GM19452 (cell line): ENCODE measurements around the gene AVPI1.
"Not testable (repeated sequence)": the region's sequence is repeated elsewhere in the genome, so short reads cannot be mapped to it uniquely, and the experiment has no call there.

Source experiments
- ATAC-seq: cut with Tn5 transposase; IDR thresholded peaks from one replicate; pipeline ENCODE4 v1.9.1; 2021; ENCODE audit not compliant: unreplicated experiment

AVPI1 gene

DNA sequence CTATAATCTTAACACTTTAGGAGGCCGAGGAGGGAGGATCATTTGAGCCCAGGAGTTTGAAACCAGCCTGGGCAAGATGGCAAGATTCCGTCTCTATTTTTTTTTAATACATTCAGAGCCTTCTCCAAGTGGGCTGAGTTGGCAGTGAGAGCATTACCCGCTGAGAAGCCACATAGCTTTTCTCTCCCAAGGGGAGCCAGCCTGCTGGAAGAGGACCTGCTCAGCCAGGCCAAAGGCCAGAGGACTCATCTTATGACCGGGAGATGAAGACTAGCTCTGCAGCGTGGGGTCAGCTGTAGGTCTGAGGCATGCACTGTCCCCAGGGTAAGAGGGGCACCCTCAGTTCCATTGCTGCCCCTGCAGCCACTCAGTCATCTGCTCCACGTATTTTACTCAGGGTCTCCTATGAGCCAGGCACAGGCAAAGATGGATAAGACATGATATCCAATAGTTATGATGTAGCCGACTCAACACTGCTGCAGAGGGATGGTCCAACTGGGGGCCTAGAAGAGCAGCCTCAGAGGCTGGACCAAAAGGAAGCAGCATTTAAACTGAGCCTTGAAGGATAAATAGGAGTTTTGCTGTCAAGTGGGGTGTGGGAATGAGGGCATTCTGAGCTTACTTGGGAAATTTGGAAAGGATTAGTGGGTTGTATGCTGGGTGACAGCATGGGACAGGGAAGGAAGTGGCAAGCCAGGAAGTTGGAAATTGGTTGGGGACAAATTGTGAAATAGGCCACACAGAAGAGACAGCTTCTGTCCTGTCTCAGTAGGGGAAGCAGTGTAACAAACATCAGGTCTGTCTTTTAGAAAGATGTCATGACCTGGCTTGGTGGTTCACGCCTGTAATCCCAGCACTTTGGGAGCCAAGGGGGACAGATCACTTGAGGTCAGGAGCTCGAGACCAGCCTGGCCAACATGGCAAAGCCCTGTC lies 24.9 kb upstream of the AVPI1 start:
- no peak for ATAC-seq

DNA sequence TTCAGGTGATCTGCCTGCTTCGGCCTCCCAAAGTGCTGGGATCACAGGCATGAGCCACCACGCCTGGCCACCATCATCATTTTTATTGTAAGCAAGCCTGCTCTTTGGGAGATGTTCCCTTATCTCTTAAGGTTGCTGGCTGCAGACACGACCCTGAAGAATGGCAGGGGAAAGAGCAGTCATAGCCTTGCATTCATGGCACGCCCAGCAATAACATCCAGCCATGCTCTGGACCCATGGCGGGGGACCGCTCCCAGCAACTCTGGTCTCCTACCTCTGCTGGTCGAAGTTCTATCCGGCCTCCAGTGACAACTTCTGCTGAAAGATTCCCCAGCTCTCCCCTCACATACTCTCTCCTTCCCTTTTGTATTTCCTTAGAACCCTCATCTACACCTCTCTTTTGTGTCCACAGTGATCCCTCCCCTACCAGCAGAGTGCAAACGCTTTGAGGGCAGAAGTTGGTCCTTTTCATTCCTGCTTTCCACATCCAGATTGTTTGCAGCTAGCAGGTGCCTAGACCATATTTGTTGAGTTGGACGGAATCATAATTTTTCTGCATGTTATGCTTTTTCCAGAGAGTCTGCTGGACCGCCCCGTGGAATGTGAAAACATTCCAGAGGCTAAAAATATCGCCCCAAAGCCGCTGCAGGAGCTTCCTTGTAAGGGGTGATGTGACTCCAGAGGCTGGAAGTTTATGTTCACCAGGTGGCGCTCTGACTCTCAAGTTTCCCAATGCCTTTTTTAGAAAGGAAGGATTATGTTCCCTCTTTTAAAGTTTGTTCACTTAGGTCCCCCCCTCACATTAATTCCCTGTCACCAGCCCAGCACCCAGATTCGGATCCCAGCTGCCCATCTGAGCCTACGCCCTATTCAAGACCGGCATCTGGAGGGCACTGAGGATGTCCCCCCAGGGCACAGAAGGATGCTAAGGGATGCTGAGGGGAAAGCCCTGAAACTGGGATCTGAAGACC lies 22.2 kb upstream of the AVPI1 start:
- ATAC-seq: no peak

DNA sequence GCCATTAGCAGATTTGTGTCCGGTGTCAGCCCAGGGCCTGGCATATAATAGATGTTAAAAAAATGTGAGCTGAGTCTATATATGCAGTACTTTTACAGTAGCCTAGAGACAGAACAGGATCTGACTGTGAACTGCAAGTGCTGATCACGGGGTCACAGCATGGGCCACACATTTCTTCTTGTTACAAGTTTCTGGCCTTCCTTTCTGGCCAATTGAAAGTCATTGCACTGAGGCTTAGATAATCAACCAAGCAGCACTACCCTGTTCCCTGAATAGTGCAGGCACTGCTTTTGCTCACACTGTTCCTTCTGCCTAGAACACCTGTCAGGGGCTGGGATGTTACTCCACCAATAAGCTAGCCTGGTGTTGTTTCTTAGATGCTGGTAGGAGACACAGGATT lies 21.1 kb upstream of the AVPI1 start:
- no peak for ATAC-seq

DNA sequence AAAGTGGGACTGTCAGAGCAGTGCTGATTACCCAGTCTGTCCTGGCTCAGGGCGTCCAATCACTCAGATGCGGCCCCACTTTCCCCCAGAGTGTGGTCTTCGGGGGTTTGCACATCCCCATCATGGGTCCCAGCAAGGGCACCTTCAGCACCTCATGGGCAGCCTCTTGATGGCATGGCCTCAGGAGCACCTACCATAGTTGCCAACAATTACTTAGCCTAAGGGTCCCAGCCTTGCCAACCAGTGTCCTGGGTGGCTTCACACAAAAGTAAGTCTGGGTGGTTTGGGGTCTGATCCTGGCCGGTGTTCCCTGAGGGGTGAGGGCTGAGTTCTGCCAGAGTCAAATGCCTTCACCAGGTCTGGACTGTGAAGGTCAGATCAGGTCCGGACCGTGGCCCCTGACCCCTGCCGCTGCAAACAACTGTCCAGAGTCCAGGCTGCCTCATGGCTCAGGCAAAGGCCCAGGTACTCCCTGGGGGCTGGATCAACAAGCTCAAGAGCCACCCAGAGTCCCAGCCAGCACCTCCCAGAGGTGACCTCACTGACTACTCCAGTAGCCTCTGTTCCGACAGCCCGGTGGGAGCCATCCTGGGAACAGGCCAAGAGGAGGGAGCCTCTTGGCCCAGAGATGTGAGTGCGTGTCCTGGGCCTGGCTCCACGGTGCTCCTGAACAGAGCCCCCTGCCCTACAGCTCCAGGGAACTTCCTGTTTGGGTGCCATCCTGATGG lies 20.3 kb upstream of the AVPI1 start:
- ATAC-seq: no peak

DNA sequence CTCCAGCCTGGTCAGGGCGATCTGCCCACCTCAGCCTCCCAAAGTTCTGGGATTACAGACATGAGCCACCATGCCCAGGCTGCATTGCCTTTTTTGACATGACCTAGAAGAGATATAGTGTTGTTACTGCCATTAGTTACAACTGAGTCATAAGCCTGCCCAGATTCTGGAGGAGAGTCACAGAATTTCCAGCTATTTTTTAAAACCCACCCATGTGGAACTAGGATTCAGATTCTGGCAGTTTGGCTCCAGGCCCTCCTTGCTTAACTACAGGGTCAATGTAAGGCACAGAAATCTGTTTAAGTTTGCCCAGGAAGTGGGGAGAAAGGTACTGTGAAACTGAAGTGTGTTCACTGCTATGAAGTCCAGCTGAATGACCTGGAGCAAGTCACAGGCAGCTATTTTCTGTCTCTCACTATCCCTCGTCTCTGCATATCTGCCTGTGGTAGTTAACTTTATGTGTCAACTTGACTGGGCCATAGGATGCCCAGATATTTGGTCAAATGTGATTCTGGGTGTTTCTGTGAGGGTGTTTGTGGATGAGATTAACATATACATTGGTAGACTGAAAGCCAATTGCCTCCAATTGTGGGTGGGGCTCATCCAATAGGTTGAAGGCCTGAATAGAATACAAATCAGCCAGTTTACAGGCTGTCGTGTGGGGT lies 18.1 kb upstream of the AVPI1 start:
- ATAC-seq: no peak

DNA sequence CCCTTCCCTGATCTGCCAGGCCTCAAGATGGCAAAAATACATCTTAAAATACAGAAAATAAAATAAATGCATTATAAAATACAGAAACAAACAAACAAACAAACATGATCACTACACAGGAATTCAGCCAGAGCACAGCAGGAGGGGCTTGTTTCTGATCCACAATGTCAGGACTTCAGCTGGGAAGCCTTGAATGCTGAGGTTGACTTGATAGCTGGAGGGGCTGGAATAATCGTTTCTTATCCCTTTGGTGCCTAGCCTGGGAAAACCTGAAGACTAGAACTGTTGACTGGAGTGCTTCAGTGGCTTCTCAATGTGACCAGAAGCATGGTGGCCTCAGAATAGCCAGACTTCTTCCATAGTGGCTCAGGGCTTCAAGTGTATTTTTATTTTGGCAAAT lies 17.3 kb upstream of the AVPI1 start:
- no peak for ATAC-seq

DNA sequence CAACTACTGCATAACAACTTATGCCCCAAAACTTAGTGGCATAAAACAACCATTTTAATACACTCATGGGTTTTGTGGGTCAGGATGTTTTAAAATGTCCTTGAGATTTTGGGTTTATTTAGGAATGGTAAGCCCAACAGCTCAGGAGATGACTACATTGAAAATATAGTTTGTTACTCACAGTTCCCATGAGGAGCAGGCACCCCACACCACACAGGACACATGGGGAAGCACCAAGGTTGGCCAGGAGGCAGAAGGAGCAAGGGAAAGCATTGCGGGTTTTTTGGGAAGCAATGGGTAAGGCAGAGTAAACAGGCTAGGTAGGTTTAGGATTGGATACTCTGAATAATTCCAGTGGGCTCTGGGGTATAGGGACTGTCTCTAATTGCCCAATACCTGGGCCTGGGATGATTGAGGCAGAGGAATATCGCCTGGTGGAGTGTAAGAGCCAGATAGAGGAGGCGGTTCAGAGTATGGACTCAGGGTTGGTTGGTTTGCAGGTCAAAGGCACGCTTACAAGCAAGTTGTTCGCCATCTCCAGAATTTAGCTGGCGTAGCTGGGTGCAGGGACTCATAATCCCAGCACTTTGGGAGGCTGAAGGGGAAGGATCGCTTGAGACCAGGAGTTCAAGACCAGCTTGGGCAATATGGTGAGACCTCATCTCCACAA lies 16.5 kb upstream of the AVPI1 start:
- no peak for ATAC-seq

DNA sequence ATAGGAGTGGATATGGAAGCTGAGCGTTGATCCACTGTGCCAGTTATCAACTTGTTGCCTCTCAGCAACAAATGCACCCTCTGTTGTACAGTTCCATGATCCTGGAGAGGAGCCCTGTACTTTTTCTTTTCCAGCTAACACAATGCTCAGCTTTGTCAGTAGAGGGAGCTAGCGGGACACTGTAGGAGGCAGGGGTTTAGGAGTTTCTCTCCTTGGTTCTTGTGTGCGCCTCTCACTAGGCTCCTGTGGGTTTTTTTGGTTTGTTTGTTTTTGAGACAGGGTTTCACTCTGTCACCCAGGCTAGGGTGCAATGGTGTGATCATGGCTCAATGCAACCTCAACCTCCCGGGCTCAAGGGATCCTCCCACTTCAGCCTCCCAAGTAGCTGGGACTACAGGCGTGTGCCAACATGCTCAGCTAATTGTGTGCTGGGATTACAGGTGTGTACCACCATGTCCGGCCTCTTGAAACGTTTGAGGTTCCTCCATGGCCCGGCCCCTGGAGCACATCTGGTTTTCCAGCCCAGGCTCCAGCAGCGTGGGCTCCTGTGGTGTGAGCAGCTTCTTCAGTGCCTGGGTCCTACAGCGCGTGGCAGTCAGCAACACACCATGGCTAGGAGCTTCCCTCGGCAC lies 14.5 kb upstream of the AVPI1 start:
- no peak for ATAC-seq

DNA sequence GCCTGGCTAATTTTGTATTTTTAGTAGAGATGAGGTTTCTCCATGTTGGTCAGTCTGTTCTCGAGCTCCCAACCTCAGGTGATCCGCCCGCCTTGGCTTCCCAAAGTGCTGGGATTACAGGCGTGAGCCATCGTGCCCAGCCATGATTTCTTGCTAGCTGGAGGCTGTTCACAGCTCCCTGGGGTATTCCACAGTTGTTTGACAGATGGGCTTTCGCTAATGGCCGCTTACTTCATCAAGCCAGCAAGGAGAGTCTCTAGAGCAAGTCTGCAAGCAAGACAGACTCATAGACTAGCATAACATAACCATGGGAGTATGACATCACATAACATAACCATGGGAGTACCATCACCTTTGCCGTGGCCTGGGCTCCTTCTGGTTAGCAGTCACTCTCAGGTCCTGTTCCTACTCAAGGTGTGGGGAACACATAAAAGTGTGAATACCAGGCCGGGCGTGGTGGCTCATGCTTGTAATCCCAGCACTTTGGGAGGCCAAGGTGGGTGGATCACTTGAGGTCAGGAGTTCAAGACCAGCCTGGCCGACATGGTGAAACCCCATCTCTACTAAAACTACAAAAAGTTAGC lies 11.1 kb upstream of the AVPI1 start:
- not testable (repeated sequence) for ATAC-seq

DNA sequence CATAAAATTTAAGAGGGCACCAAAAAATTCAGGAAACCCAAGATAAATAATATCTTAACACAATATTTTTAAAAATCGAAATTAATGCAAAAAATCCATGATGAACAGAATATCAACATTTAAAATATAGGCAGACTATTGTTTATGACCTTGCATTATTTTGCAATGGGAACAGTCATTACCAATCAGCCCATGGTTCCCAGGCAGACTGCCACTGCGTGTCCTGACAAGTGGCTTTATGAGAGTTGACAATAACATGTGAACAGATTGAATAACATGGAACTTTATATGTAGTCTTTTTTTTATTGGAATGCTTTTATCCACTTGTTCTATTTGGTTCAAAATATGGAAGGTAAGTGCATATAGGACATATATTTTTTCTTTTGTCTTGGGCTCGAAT lies 3.1 kb upstream of the AVPI1 start:
- ATAC-seq: no peak

DNA sequence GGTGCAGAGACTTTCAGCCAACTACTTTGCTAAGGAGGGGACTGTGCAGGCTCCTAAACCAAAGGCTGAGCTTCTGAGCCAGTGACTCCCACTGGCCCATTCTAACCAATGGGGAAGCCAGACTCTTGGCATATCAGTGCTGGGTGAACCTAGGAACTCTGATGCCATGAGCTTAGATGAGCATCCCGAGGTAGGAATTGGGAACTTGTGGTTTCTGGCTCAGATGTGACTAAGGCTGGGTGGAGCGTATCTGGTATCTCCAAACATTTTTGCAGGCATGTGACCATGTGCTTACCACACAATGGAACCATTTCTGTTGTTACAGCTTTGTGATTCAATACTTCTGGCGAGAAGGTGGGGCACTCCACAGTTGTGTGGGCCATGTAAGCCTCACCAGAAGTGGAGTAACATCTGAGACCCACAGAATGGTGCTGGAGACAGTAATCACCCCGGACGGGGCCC lies 2.5 kb upstream of the AVPI1 start:
- ATAC-seq: no peak

DNA sequence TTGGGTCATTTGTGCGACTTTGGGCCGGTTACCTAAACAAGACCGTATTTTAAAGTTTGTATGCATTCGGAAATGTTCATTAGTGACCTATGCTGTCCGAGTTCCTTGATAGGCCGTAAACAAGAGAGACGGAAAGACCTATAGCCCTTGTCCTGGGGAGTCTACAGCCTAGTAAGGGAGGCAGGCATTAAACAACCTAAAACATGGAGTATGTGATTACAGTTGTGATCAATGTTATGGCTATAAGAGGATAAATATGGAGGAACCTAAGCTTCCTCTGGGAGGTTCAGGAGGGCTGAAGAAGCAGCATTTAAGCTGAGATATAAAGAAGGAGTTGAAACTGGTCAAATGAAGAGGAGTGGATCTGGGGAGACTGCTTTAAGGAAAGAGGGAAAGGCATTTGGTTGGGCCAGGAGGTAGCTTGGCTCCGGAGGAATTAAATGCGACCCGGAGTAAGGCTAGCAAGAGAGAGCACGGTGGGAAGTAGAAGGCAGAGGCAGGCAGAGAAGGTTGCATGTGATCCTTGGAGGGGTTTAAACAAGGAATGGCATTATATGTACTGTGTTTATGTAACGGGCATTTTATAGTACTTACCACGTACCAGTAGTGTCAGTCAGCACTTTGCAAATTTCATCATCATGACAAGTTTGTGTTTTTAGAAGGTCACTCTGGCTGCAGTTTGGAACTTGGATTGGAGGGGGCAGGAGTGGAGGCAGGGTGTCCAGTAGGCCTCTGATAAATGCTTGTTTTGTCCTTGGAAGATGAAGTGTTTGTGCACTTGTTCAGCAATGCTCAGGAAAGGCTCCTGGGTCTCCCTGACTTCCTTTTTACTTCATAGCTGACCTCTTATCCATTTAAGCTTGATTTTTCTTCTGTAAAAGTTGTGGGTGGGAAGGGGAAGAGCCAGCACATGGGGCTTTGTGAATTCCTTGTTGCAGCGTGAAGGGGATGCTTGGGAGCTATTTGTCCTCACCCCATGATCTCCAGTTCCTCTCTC lies 1.0 kb upstream of the AVPI1 start:
- ATAC-seq: no peak

DNA sequence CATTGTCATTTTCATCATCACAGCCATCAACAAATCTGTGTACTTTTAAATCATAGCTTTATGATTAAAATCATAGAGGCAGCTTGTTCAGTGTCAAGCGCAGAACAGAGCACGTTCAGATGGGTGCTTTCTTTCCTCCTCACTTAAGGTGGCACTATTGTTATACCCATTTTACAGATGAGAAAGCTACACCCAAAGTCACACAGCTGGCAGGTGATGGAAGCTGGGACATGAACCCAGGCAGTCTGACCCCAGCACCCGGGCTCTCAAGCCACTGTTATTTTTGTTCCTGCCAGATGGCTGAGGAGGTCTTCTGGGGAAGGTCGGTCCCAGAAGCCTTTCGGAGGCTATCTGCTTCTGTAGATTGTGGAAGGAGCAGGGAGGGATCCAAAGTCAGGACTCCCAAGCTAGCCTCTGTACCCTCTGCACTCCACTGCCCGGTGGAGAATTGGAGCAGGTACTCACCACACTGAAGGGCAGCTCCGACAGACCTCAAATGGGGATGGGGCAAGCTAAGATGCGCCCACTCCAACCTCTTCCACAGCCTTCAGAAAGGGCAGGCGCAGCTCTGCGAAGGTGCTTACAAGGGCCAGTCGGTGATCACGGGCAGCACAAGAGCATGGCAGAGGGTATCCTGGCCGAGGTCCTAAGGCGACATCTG lies 610 bp downstream of the AVPI1 start:
- ATAC-seq: no peak

DNA sequence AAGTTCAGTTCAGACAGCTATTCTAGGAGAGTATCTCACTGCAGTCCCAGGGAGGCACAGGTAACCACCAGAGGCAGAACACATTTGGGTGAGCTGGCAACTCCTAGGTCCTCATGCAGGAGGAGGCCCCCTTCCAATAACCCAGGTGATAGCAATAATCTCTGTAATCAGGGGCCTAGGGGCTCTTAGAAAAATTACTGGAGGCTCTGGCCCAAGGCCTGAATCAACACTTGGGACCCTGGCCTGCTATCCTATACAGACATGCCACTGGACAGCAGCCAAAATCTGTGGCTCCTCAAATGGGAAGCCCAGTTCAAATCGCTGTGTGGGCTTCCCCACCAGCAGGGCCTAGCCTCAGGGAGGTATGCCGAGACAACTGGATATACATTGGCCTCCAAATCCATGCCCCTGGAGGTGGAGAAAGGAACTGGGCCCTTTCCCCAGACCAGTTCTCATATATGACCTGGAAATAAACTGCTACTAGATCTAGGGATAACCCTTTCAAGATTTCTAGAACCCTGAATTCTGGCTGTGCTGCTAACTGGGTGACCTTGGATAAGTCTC lies 1.6 kb downstream of the AVPI1 start:
- no peak for ATAC-seq

DNA sequence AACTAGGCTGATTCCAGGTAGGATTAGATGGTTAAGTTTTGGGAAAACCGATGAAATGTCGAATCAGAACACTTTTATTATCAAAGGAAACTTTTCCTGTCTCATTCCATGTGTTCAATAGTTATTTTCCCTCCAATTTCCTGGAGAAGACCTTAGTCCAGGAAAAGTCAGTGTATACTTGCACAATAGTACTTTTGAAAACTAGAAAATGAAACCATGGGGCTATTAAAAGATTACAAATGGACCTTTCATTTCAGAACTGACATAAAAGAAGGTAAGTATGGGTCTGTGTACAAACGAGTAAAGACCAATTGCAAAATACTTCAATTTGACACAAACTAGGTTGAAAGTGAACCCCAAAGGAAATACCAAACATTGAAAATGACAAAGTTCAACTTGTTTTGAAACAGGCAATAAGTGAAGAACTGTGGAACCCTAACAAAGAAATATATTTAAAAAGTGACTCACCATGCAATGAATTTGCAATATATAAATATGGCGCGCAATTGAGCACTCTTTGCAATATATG lies 2.1 kb downstream of the AVPI1 start:
- no peak for ATAC-seq

DNA sequence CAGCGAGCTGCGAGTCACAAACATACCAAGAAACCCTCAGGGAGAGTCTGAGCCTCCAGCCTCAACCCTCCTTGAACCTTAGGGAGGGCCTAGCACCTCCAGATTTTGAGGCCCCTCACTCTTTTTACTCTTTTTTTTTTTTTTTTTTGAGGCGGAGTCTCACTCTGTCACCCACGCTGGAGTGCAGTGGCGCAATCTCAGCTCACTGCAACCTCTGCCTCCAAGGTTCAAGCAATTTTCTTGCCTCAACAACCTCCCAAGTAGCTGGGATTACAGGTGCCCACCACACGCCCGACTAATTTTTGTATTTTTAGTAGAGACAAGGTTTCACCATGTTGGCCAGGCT lies 2.7 kb downstream of the AVPI1 start:
- ATAC-seq: not testable (repeated sequence)
